KMS-11 (cell line): ENCODE results near the gene FBXW7.

Experiments
- H2AFZ ChIP-seq: fragments of 200-600 bp; sonication (generic); 2 replicates; pipeline ENCODE4 v1.6.1; 2016; ENCODE audit warnings: antibody characterized with exemption, mixed run types, low read depth
- H3K27ac ChIP-seq: fragments of 200-600 bp; sonication (generic); 2 replicates; pipeline ENCODE4 v1.6.1; 2016; ENCODE audit warnings: mild to moderate bottlenecking, mixed run types
- H3K27me3 ChIP-seq: fragments of 200-600 bp; sonication (generic); 2 replicates; pipeline ENCODE4 v1.6.1; 2017; ENCODE audit warnings: mild to moderate bottlenecking, low read depth, mixed run types, moderate library complexity; ENCODE audit not compliant: insufficient read depth
- H3K36me3 ChIP-seq: fragments of 200-600 bp; sonication (generic); 2 replicates; pipeline ENCODE4 v1.6.1; 2017; ENCODE audit warnings: mild to moderate bottlenecking, mixed run types; ENCODE audit not compliant: insufficient read depth
- H3K4me1 ChIP-seq: fragments of 200-600 bp; sonication (generic); 2 replicates; pipeline ENCODE4 v1.6.1; 2016; ENCODE audit warnings: mild to moderate bottlenecking, low read depth, mixed run types; ENCODE audit not compliant: poor library complexity, severe bottlenecking
- H3K4me2 ChIP-seq: fragments of 200-600 bp; sonication (generic); 2 replicates; pipeline ENCODE4 v1.7.0; 2016; ENCODE audit warnings: mild to moderate bottlenecking, mixed run types
- H3K4me3 ChIP-seq: fragments of 200-600 bp; sonication (generic); IDR thresholded peaks from 2 replicates; pipeline ENCODE4 v1.6.1; 2017; ENCODE audit warnings: low read depth, low read length, mixed read lengths; ENCODE audit not compliant: insufficient read depth
- H3K79me2 ChIP-seq: fragments of 200-600 bp; sonication (generic); 2 replicates; pipeline ENCODE4 v1.6.1; 2016; ENCODE audit warnings: low read depth, mixed run types; ENCODE audit not compliant: insufficient read depth
- H3K9ac ChIP-seq: fragments of 200-600 bp; sonication (generic); 2 replicates; pipeline ENCODE4 v1.6.1; 2016; ENCODE audit warnings: mild to moderate bottlenecking, mixed run types
- H4K20me1 ChIP-seq: fragments of 200-600 bp; sonication (generic); 2 replicates; pipeline ENCODE4 v1.6.1; 2016; ENCODE audit warnings: mild to moderate bottlenecking, mixed run types; ENCODE audit not compliant: insufficient read depth
- CTCF ChIP-seq: fragments of 200-600 bp; sonication (generic); conservative IDR thresholded peaks from 2 replicates; pipeline ENCODE4 v1.6.1; 2017; ENCODE audit warnings: low read depth, mild to moderate bottlenecking, antibody characterized with exemption, low read length, moderate library complexity, mixed read lengths

FBXW7 gene

DNA sequence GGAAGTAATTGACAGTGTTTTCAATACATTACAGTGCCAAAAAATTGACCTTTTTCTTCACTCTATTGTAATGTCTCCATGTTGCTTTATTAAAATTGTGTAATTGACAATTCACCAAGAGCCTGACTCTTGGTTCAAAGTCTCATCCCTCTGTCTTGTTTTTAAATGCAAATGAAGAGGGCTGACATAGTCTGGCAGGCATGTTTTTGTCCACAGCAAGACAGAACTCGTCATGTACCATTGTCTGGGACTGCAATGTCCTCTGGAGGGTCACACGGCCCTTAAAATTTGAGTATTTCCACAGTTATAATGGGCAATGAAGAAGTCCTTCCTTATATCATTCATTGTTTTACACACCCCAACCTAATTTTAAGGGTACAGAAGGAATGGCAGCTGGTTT lies 38.0 kb upstream of the FBXW7 start:
- Histone ChIP-seq H3K36me3 (no peaks in the 10 kb centered on the region), H3K4me1 (no peaks in the 10 kb centered on the region), H3K9ac (no peak overlapping the region), H3K27ac (no peak overlapping the region), H4K20me1 (no peaks in the 10 kb centered on the region), H3K79me2 (no peaks in the 10 kb centered on the region), H3K4me2 (no peak overlapping the region), H2AFZ (no peak overlapping the region), H3K27me3 (no peaks in the 10 kb centered on the region), H3K4me3 (no peak overlapping the region)
- no peak for TF ChIP-seq CTCF

GRCh38 chr4:152572417-152573086 lies 36.7 kb upstream of the FBXW7 start:
- Histone ChIP-seq H3K4me1 (no peaks in the 10 kb centered on the region), H3K9ac (no peak overlapping the region), H4K20me1 (no peaks in the 10 kb centered on the region), H3K36me3 (no peaks in the 10 kb centered on the region), H3K27ac (no peak overlapping the region), H3K4me2 (no peak overlapping the region), H2AFZ (no peak overlapping the region), H3K79me2 (no peaks in the 10 kb centered on the region), H3K27me3 (no peaks in the 10 kb centered on the region), H3K4me3 (no peak overlapping the region)
- TF ChIP-seq CTCF = no peak

DNA sequence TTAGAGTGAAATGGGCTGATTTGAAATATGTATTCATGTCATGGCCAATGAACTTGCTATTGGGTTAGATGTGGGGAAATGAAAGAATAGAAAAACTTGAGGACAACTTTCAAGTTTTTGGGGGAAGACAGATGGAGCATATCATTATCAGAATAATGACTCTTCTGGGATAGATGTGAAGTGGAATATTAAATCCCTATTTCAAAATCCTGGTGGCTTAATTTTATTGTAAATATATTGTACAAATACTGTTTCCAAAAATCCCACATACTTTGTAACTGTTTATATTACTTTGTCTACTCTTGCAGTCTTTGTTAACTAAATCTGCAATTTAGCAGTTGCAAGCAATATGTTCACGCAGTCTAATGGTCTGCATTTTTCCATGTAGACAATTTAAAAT lies 35.9 kb upstream of the FBXW7 start:
- Histone ChIP-seq H3K9ac (no peak overlapping the region), H3K4me1 (no peaks in the 10 kb centered on the region)

DNA sequence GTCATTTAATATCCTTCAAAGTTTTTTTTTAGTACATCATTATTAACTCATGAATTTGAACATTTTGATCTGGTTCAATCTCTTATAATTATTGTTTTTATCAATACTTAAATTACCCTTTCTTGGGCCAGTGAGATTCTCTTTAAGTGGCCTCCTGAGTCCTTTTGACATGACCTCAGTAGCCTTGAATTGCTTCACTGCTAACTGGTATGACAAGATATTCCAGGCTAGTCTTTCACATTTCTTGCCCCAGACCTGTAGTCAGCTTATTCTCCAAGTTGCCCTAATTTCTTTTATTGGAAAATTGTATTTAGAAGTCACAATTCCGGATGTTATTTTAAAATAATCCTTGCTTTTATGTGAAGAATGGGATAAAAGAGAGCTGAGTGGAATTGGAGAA lies 35.4 kb upstream of the FBXW7 start:
- Histone ChIP-seq H3K4me3 (no peak overlapping the region), H3K79me2 (no peaks in the 10 kb centered on the region), H3K27me3 (no peaks in the 10 kb centered on the region), H3K27ac (no peak overlapping the region), H3K4me1 (no peaks in the 10 kb centered on the region), H4K20me1 (no peaks in the 10 kb centered on the region), H3K4me2 (no peak overlapping the region), H3K36me3 (no peaks in the 10 kb centered on the region), H2AFZ (no peak overlapping the region), H3K9ac (no peak overlapping the region)
- TF ChIP-seq CTCF = no peak

More for the DNA sequence above, 35.9 kb upstream of the FBXW7 start:
- Histone ChIP-seq H3K4me2 (no peak overlapping the region), H3K79me2 (no peaks in the 10 kb centered on the region), H3K36me3 (no peaks in the 10 kb centered on the region), H3K27ac (no peak overlapping the region), H3K4me3 (no peak overlapping the region), H3K27me3 (no peaks in the 10 kb centered on the region), H2AFZ (no peak overlapping the region), H4K20me1 (no peaks in the 10 kb centered on the region)
- TF ChIP-seq CTCF = no peak
